Measurements from ENCODE around the gene WDR70. TPM values are rescaled to one million over a fixed set of nuclear protein-coding genes. Genes with fewer than 3 reads are reported as not detected.
"Not testable (repeated sequence)": the region's sequence is repeated elsewhere in the genome, so short reads cannot be mapped to it uniquely, and the experiment has no call there.

The WDR70 gene
- total and polyA plus RNA-seq, 3 donors from 2014 or later, result 25.3 to 27.6 (median 25.5) TPM

DNA sequence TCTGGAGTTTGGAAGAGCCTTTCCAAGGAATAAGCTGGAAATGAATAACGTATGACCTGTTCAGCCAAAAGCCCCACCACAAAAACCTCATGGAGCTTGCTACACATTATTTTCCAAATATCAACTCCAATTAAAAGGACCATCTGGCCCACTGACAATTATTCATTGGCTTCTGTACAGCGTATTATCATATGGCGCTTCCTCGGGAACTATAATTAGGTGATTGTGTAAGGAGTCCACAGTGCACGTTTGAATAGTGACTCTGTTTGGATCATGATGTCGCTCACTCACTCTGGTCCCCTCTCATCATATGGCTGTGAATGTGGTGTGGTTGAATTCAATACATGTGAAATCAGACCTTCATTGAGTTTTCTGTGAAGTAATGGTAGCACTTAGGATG is 408.6 kb downstream of the WDR70 start:
- Histone ChIP-seq H3K4me1 (no peaks in the 10 kb centered on the region), H3K36me3 (ENCODE audit: low read depth, missing control alignments) (no peaks in the 10 kb centered on the region), H3K27me3 (no peaks in the 10 kb centered on the region), H3K4me3 (no peak overlapping the region), H3K9me3 (no peaks in the 10 kb centered on the region), H3K27ac (no peak overlapping the region)
- DNase-seq, result no peak
- intact Hi-C loops (cut with DNase I; ENCODE audit: low total_unique reads), result no loop called here
- 62 to 67% methylated on average over 6 of the region's 6 CpGs for WGBS, 2 donors
- TF ChIP-seq POLR2A (IDR thresholded peaks at IDR 0.05), result no peak
- TF ChIP-seq, protein P1, sequence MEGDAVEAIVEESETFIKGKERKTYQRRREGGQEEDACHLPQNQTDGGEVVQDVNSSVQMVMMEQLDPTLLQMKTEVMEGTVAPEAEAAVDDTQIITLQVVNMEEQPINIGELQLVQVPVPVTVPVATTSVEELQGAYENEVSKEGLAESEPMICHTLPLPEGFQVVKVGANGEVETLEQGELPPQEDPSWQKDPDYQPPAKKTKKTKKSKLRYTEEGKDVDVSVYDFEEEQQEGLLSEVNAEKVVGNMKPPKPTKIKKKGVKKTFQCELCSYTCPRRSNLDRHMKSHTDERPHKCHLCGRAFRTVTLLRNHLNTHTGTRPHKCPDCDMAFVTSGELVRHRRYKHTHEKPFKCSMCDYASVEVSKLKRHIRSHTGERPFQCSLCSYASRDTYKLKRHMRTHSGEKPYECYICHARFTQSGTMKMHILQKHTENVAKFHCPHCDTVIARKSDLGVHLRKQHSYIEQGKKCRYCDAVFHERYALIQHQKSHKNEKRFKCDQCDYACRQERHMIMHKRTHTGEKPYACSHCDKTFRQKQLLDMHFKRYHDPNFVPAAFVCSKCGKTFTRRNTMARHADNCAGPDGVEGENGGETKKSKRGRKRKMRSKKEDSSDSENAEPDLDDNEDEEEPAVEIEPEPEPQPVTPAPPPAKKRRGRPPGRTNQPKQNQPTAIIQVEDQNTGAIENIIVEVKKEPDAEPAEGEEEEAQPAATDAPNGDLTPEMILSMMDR (IDR thresholded peaks at IDR 0.05), result no peak

DNA sequence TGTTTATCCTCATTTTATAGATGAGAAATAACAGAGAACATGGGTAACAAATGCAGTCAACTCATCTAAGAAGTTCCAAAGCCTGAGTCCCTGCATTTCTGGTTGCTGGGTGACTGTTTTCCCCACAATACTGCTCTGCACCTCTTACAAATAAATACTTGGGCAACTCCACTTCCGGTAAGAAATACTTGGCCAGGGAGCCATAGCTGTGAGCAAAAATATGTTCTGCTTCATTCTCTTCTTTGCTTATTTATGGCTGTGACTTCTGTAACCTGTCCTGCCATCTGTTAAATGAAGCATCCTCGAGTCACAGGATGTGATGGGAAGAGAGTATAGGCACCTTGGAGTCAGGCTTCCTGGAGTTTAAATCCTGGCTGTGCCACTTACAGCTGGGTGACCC is 410.9 kb downstream of the WDR70 start:
- H3K4me3 ChIP-seq, result no peak overlapping the region
- no peaks in the 10 kb centered on the region for H3K9me3 ChIP-seq
- WGBS, 2 donors, result 65 to 75% methylated on average over 2 of the region's 2 CpGs
- H3K27me3 ChIP-seq, result no peaks in the 10 kb centered on the region
- TF ChIP-seq POLR2A (IDR thresholded peaks at IDR 0.05), result no peak
- TF ChIP-seq, protein P1 (IDR thresholded peaks at IDR 0.05), result no peak
- no peak for DNase-seq
- H3K4me1 ChIP-seq, result no peaks in the 10 kb centered on the region
- H3K27ac ChIP-seq, result no peak overlapping the region
- H3K36me3 ChIP-seq (ENCODE audit: low read depth, missing control alignments), result no peaks in the 10 kb centered on the region
- intact Hi-C loops (cut with DNase I; ENCODE audit: low total_unique reads), result no loop called here

DNA sequence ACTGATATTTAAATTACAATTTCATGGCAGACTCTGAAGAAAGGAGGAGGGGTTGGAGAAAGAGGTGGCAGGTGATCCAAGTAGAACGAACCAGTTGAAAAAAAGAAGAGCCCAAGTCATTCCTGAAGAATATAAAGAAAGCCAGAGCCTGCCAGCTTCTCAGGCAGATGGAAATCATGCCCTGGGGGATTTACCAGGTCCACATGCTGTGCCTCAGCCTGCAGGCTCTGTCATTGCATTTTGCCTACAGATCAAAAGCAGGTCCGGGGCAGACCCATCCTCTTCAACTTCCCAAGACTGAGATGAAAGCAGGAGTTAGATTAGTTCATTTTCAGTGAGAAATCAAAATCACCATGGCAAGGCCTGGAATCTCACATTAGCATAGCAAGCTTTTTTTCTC is 412.2 kb downstream of the WDR70 start:
- Histone ChIP-seq H3K9me3 (no peaks in the 10 kb centered on the region), H3K27me3 (no peaks in the 10 kb centered on the region), H3K27ac (no peak overlapping the region), H3K4me3 (no peak overlapping the region), H3K36me3 (ENCODE audit: low read depth, missing control alignments) (no peaks in the 10 kb centered on the region), H3K4me1 (no peaks in the 10 kb centered on the region)
- TF ChIP-seq, protein P1 (IDR thresholded peaks at IDR 0.05), result no peak
- TF ChIP-seq POLR2A (IDR thresholded peaks at IDR 0.05), result no peak
- 53 to 56% methylated on average over 2 of the region's 2 CpGs for WGBS, 2 donors
- intact Hi-C loops (cut with DNase I; ENCODE audit: low total_unique reads), result no loop called here
- no peak for DNase-seq

DNA sequence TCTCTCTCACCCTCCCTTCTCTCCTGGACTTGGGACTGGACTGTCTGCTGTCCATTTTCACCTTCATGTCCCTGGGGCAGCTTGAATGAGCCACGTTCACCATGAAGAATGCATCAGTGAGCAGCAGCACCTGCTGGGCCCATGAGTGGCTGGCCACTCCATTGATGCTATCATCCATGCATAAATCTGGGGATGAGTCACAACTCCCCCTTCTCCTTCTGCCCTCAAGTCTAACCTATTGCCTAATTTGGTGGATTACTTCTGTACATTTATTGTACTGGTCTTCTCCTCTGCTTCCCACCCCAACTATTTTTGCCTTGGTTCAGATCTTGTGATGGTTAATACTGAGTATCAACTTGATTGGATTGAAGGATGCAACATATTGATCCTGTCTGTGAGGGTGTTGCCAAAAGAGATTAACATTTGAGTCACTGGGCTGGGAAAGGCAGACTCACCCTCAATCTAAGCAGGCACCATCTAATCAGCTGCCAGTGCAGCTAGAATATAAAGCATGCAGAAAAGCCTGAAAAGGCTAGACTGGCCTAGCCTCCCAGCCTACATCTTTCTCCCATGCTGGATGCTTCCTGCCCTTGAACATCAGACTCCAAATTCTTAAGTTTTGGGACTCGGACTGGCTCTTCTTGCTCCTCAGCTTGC is 414.0 kb downstream of the WDR70 start:
- WGBS, 2 donors, result 81 to 88% methylated on average over 2 of the region's 2 CpGs
- Histone ChIP-seq H3K36me3 (ENCODE audit: low read depth, missing control alignments) (no peaks in the 10 kb centered on the region), H3K4me1 (no peaks in the 10 kb centered on the region), H3K27me3 (no peaks in the 10 kb centered on the region), H3K9me3 (no peaks in the 10 kb centered on the region), H3K27ac (no peak overlapping the region), H3K4me3 (no peak overlapping the region)
- TF ChIP-seq, protein P1 (IDR thresholded peaks at IDR 0.05), result no peak
- TF ChIP-seq POLR2A (IDR thresholded peaks at IDR 0.05), result no peak
- intact Hi-C loops (cut with DNase I; ENCODE audit: low total_unique reads), result no loop called here
- no peak for DNase-seq

DNA sequence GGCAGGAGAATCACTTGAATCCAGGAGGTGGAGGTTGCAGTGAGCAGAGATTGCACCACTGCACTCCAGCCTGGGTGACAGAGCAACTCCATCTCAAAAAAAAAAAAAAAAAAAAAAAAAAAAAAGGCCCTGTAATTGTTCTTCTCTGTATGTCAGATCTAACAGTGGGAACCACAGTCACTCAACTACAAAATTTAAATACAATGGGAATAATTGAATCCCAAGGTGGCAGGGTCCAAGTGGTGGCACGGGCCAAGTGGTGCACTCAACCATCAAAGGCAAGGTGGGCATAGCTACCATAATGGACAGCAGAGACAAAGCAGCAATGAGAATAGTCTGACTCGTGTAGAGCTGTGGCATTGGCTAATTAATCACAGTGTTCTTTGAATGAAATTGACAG is 416.2 kb downstream of the WDR70 start:
- 82 to 86% methylated on average over 2 of the region's 2 CpGs for WGBS, 2 donors

DNA sequence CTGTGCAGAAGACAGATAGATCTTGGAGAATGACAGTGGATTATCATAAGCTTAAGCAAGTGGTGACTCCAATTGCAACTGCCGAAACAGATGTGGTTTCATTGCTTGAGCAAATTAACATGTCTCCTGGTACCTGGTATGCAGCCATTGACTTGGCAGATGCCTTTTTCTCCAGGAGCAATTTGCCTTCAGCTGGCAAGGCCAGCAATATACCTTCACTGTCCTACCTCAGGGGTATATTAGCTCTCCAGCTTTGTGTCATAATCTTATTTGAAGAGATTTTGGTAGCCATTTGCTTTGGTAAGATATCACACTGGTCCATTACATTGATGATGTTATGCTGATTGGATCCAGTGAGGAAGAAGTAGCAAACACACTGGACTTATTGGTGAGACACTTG is 417.3 kb downstream of the WDR70 start:
- H3K4me1 ChIP-seq; H3K9me3 ChIP-seq; H3K27ac ChIP-seq; H3K36me3 ChIP-seq (ENCODE audit: low read depth, missing control alignments); DNase-seq; H3K4me3 ChIP-seq; intact Hi-C loops (cut with DNase I; ENCODE audit: low total_unique reads); H3K27me3 ChIP-seq: not testable (repeated sequence)
- 83 to 100% methylated on average over 1 of the region's 1 CpG for WGBS, 2 donors

More for the DNA sequence above, 416.2 kb downstream of the WDR70 start:
- H3K36me3 ChIP-seq (ENCODE audit: low read depth, missing control alignments); H3K27ac ChIP-seq; H3K27me3 ChIP-seq; H3K4me1 ChIP-seq; H3K4me3 ChIP-seq; intact Hi-C loops (cut with DNase I; ENCODE audit: low total_unique reads); H3K9me3 ChIP-seq; DNase-seq: not testable (repeated sequence)
